Muscle layer of duodenum (tissue), 2 donors: ENCODE data around the gene SNX6.
"Not testable (repeated sequence)": the region's sequence is repeated elsewhere in the genome, so short reads cannot be mapped to it uniquely, and the experiment has no call there.

Experiments
- H3K27ac ChIP-seq: one replicate; pipeline ENCODE4 v1.7.0; 2013; ENCODE audit warnings: mild to moderate bottlenecking, low read length
- H3K27me3 ChIP-seq: one replicate; pipeline ENCODE4 v1.7.0; 2013; ENCODE audit warnings: low read depth, mild to moderate bottlenecking, control low read depth, low read length
- H3K36me3 ChIP-seq, 2 donors: one replicate each; pipeline ENCODE4 v1.7.0; 2013; ENCODE audit warnings: low read length in 2 of 2, control low read depth in 1 of 2, mild to moderate bottlenecking in 1 of 2; ENCODE audit not compliant: insufficient read depth in 2 of 2, control insufficient read depth in 1 of 2
- H3K4me1 ChIP-seq, 2 donors: one replicate each; pipeline ENCODE4 v1.7.0; 2013; ENCODE audit warnings: low read length in 2 of 2, mild to moderate bottlenecking in 2 of 2, control low read depth in 1 of 2, moderate library complexity in 1 of 2; ENCODE audit not compliant: insufficient read depth in 2 of 2, control insufficient read depth in 1 of 2
- H3K4me3 ChIP-seq, 2 donors: one replicate each; pipeline ENCODE4 v1.7.0; 2013; ENCODE audit warnings: low read length in 2 of 2, low read depth in 1 of 2, mild to moderate bottlenecking in 1 of 2
- H3K9me3 ChIP-seq, 2 donors: one replicate each; pipeline ENCODE4 v1.7.0; 2013; ENCODE audit warnings: low read length in 2 of 2, control low read depth in 1 of 2, mild to moderate bottlenecking in 1 of 2; ENCODE audit not compliant: control insufficient read depth in 1 of 2
- donor health status: healthy.

The SNX6 gene

GRCh38 chr14:34562037-34562775 is 67.7 kb downstream of the SNX6 start:
- H3K9me3 ChIP-seq, H3K4me1 ChIP-seq, H3K27me3 ChIP-seq, H3K27ac ChIP-seq, H3K4me3 ChIP-seq: not testable (repeated sequence)
- peaks cover 4 to 29% of the 10 kb centered on the region in 2 donors for H3K36me3 ChIP-seq

- H3K27me3 ChIP-seq, H3K4me3 ChIP-seq, H3K27ac ChIP-seq, H3K36me3 ChIP-seq, H3K4me1 ChIP-seq, H3K9me3 ChIP-seq: not testable (repeated sequence)
Observed at GRCh38 chr14:34556498-34556829, 73.5 kb downstream of the SNX6 start.

- H3K36me3 ChIP-seq, H3K27ac ChIP-seq, H3K4me1 ChIP-seq, H3K4me3 ChIP-seq, H3K27me3 ChIP-seq, H3K9me3 ChIP-seq: not testable (repeated sequence)
Observed at GRCh38 chr14:34555583-34556497, 74.1 kb downstream of the SNX6 start.

DNA sequence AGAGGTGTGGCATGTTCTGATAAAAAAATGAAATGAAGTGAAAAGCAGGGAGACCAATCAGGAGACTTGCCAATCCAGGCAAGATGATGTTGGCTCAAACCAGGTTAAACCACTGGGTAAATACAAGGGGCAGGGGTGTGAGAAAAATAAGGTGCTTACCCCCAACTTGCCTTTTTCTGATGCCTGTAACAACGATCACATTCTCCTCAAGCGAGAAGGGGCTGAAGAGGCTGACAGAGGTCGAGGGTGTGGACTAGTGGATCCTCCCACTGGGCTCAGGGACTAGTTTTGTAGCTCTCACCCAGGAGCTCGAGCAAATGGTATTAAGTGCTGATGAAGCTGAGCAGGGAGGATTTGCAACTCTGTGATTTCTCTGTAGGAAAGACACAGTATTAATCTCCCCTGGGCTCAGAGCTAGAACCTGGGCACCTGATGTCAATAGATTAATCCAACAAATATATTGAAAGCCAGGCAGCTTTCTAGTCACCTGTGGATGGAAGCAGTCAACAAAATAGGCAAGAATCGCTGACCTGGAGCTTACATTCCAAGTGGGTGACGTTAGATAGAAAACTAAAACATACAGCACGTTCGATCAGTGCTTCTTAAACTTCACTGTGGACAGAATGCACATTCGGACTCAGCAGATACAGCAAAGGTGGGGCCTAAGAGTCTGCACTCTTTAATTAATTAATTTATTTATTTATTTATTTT is 75.3 kb downstream of the SNX6 start:
- no peaks in the 10 kb centered on the region for H3K9me3 ChIP-seq
- peak overlapping the region in 1 of 2 donors; percentile 1 for H3K4me3 ChIP-seq
- peak overlapping the region; percentile 69 for H3K27ac ChIP-seq

DNA sequence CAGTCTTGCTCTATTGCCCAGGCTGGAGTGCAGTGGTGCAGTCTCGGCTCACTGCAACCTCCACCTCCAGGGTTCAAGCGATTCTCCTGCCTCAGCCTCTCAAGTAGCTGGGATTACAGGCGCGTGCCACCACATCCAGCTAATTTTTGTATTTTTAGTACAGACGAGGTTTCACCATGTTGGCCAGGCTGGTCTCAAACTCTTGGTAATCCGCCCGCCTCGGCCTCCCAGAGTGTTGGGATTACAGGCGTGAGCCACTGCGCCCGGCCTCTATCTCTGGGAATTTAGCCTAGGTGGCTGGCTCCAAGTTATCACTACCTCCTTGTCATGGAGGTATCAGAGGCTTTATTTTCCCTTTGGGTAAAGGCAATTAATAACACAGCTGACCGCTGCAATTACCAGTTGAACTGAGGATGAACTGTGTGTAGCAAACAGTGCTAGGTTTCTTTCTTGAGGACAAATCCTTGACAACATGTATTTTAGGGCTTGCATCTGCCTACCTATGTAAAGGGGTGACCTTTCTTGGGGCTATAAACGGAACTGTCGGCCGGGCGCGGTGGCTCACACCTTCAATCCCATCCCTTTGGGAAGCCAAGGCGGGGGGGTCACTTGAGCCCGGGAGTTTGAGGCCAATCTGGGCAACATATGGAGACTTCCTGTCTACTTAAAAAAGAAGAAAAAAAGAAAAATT is 80.5 kb downstream of the SNX6 start:
- not testable (repeated sequence) for H3K4me3 ChIP-seq, H3K9me3 ChIP-seq, H3K27ac ChIP-seq, H3K27me3 ChIP-seq, H3K36me3 ChIP-seq, H3K4me1 ChIP-seq

More for the DNA sequence above, 75.3 kb downstream of the SNX6 start:
- H3K27me3 ChIP-seq: no peaks in the 10 kb centered on the region
- no peaks in the 10 kb centered on the region for H3K36me3 ChIP-seq
- H3K4me1 ChIP-seq: no peaks in the 10 kb centered on the region

DNA sequence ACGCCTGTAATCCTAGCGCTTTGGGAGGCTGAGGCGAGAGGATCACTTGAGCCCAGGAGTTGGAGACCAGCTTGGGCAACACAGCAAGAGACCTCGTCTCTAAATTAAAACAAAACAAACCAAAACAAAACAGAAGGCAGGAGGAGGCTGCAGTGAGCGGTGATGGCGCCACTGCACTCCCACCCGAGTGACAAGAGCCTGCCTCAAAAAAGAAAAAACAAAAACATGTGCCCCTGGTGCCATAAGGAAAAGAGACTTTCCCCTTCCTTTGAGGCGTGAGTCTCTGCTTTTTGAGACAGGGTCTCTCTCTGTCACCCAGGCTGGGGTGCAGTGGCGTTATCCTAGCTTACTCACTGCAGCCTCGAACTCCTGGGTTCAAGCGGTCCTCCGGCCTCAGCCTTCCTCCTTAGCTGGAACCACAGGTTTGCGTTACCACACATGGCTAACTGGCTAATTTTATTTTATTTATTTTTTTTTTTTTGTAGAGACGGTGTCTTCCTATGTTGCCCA is 81.4 kb downstream of the SNX6 start:
- no peaks in the 10 kb centered on the region for H3K27me3 ChIP-seq
- H3K9me3 ChIP-seq: no peaks in the 10 kb centered on the region
- no peaks in the 10 kb centered on the region for H3K4me1 ChIP-seq
- H3K36me3 ChIP-seq: no peaks in the 10 kb centered on the region
- H3K27ac ChIP-seq: no peak overlapping the region
- H3K4me3 ChIP-seq: no peak overlapping the region

- H3K4me3 ChIP-seq, H3K9me3 ChIP-seq, H3K36me3 ChIP-seq, H3K4me1 ChIP-seq, H3K27me3 ChIP-seq, H3K27ac ChIP-seq: not testable (repeated sequence)
Observed at GRCh38 chr14:34547136-34547520, 82.8 kb downstream of the SNX6 start.

DNA sequence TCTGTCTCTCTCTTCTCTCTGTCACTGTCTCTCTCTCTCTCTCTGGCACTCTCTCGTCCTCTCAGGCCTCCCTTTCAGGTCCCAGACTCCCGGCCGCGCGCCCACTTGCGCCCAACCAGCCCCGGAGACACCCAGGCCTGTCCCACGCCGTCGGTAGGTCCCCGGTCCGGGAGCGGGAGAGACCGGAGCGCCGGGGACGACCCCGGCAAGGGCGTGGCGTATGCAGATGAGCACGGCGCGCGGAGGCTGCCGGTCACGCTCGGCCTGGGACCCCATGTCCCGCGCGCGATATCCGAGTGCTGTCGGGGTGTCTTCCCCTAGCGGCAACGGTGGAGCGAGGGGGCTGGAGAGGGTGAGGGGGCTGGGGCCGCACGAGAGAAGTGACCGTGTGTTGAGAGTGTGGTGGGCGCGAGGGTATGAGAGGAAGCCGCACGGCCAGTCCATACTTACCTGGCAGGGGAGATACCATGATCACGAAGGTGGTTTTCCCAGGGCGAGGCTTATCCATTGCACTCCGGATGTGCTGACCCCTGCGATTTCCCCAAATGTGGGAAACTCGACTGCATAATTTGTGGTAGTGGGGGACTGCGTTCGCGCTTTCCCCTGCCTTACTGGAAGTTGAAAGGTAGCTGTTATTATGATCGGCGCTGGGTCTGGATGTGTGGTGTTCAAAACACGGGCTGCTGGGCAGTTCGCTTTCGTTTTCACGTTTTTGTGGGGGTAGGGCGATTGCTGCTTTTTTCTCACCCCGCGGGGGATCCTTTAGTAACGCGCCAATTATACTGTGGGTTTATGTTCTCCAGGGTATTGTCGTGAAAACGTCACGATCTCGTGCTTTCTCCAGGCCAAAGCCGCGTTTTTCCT is 83.4 kb downstream of the SNX6 start:
- H3K27me3 ChIP-seq, H3K27ac ChIP-seq, H3K4me3 ChIP-seq, H3K4me1 ChIP-seq, H3K9me3 ChIP-seq, H3K36me3 ChIP-seq: not testable (repeated sequence)

DNA sequence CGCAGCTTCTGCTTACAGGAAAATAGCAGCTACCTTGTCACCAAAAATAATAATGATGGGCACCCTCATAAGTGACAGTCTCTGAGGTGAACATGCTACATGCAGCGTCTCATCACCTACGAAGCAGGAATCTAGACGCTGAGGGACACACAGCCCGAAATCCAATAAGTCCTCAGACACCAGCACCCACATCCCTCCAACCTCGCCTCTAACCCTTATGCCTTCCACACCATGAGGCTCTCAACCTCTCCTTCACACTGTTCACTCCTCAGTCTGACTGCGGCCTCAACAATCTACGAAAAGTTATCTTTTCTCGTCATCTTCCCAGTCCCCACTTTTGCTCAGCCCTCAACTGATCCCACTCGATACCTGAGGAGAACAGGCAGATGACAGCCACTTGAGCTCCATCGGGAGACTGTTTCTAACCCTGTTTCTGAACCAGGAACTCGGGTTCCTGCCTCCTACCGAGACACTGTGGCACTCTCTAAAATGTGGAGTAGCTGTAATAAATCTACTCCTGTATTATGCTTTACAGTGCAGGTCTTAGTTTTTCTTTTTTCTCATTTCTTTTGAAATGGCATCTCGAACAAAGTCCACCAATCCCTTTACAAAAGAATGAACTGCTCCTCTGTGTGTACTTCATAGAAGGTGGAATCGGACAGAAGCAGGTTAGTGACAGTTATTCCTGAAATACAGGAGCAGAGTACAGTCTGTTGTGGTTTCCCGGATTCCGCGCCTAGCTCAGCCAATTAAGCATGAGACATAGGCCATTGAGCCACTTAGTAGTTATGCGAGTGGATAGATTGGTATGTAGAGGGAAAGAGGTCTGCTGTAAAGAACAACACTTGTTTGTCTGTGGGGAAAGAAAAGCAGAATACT is 89.5 kb downstream of the SNX6 start:
- Histone ChIP-seq H3K4me1 (peaks cover 6 to 17% of the 10 kb centered on the region in 2 donors), H3K4me3 (peak overlapping the region; percentile 55 to 91)
- not testable (repeated sequence) for H3K36me3 ChIP-seq, H3K27me3 ChIP-seq, H3K27ac ChIP-seq, H3K9me3 ChIP-seq
